Mesenchymal stem cell (in vitro differentiated cells and primary cell): ENCODE results near the gene TEKT3. TPM values are rescaled to one million over a fixed set of nuclear protein-coding genes. Genes with fewer than 3 reads are reported as not detected.

Source experiments
- DNase-seq: peaks from one replicate; pipeline ENCODE4 v3.0.0-alpha.2; 2013
- H2AFZ ChIP-seq: one replicate; pipeline ENCODE4 v1.6.1; 2013; ENCODE audit warnings: low read depth, mild to moderate bottlenecking, control low read depth, inconsistent platforms, low read length, moderate library complexity
- H2AK5ac ChIP-seq: 2 replicates; pipeline ENCODE4 v1.6.1; 2013; ENCODE audit warnings: low read length, moderate library complexity, mild to moderate bottlenecking, inconsistent platforms; ENCODE audit not compliant: severe bottlenecking
- H2BK120ac ChIP-seq: one replicate; pipeline ENCODE4 v1.6.1; 2013; ENCODE audit warnings: low read depth, mild to moderate bottlenecking, inconsistent platforms, low read length, moderate library complexity
- H2BK12ac ChIP-seq, 2 experiments: one replicate each; pipeline ENCODE4 v1.6.1; 2013; ENCODE audit warnings: inconsistent platforms in 2 of 2, low read length in 2 of 2, mild to moderate bottlenecking in 2 of 2, moderate library complexity in 2 of 2, control low read depth in 1 of 2
- H2BK15ac ChIP-seq: one replicate; pipeline ENCODE4 v1.6.1; 2013; ENCODE audit warnings: mild to moderate bottlenecking, low read depth, inconsistent platforms; ENCODE audit not compliant: poor library complexity, severe bottlenecking
- H2BK5ac ChIP-seq: 2 replicates; pipeline ENCODE4 v1.6.1; 2013; ENCODE audit warnings: low read depth, mild to moderate bottlenecking, low read length, control low read depth, inconsistent platforms; ENCODE audit not compliant: poor library complexity, severe bottlenecking
- H3K14ac ChIP-seq, 2 experiments: one replicate each; pipeline ENCODE4 v1.6.1; 2013; ENCODE audit warnings: inconsistent platforms in 2 of 2, low read length in 2 of 2, control low read depth in 1 of 2, mild to moderate bottlenecking in 1 of 2, moderate library complexity in 1 of 2
- H3K18ac ChIP-seq, 2 experiments: one replicate each; pipeline ENCODE4 v1.6.1; 2013; ENCODE audit warnings: inconsistent platforms in 2 of 2, low read length in 2 of 2, control low read depth in 1 of 2, low read depth in 1 of 2, mild to moderate bottlenecking in 1 of 2
- H3K23ac ChIP-seq, 2 experiments: one replicate each; pipeline ENCODE4 v1.6.1; 2013; ENCODE audit warnings: inconsistent platforms in 2 of 2, low read length in 2 of 2, mild to moderate bottlenecking in 2 of 2, moderate library complexity in 2 of 2, control low read depth in 1 of 2
- H3K27ac ChIP-seq: 2 replicates; pipeline ENCODE4 v1.5.1; 2013; ENCODE audit warnings: mild to moderate bottlenecking, moderate library complexity, low read length, control low read depth, inconsistent platforms; ENCODE audit not compliant: poor library complexity, severe bottlenecking
- H3K27me3 ChIP-seq, 2 experiments: 2 replicates each; pipeline versions ENCODE4 v1.6.1 to v1.7.0; 2013; ENCODE audit warnings: low read length in 2 of 2, mild to moderate bottlenecking in 2 of 2, moderate library complexity in 2 of 2, control low read depth in 1 of 2, inconsistent platforms in 1 of 2; ENCODE audit not compliant: control insufficient read depth in 1 of 2, insufficient read depth in 1 of 2
- H3K36me3 ChIP-seq, 2 experiments: 2 replicates each; pipeline versions ENCODE4 v1.6.1 to v1.7.0; 2013; ENCODE audit warnings: low read length in 2 of 2, control low read depth in 1 of 2, inconsistent platforms in 1 of 2, low read depth in 1 of 2, mild to moderate bottlenecking in 1 of 2; ENCODE audit not compliant: insufficient read depth in 2 of 2, control insufficient read depth in 1 of 2
- H3K4ac ChIP-seq, 2 experiments: one replicate each; pipeline ENCODE4 v1.6.1; 2013; ENCODE audit warnings: inconsistent platforms in 2 of 2, low read length in 2 of 2, mild to moderate bottlenecking in 2 of 2, moderate library complexity in 2 of 2, control low read depth in 1 of 2, low read depth in 1 of 2
- H3K4me1 ChIP-seq: 2 replicates; pipeline ENCODE4 v1.6.1; 2013; ENCODE audit warnings: low read depth, low read length, control low read depth; ENCODE audit not compliant: control insufficient read depth, insufficient read depth
- H3K4me2 ChIP-seq: 2 replicates; pipeline ENCODE4 v1.6.1; 2013; ENCODE audit warnings: low read length, mild to moderate bottlenecking, inconsistent platforms; ENCODE audit not compliant: poor library complexity, severe bottlenecking
- H3K4me3 ChIP-seq, 2 experiments: 2 replicates each; pipeline versions ENCODE4 v1.5.1 to v1.7.0; 2013; ENCODE audit warnings: low read length in 2 of 2, mild to moderate bottlenecking in 2 of 2, control low read depth in 1 of 2, low read depth in 1 of 2; ENCODE audit not compliant: insufficient read depth in 1 of 2
- H3K79me1 ChIP-seq: replicated peaks from 2 replicates; pipeline ENCODE4 v1.6.1; 2013; ENCODE audit warnings: mild to moderate bottlenecking, control low read depth, low read length, inconsistent platforms; ENCODE audit not compliant: poor library complexity, severe bottlenecking
- H3K9ac ChIP-seq: 2 replicates; pipeline ENCODE4 v1.7.0; 2013; ENCODE audit warnings: mild to moderate bottlenecking, low read length, moderate library complexity
- H3K9me3 ChIP-seq: 2 replicates; pipeline ENCODE4 v1.7.0; 2013; ENCODE audit warnings: mild to moderate bottlenecking, low read length; ENCODE audit not compliant: control insufficient read depth
- H4K8ac ChIP-seq: one replicate; pipeline ENCODE4 v1.6.1; 2013; ENCODE audit warnings: inconsistent platforms, mild to moderate bottlenecking, low read length, moderate library complexity
- H4K91ac ChIP-seq: one replicate; pipeline ENCODE4 v1.6.1; 2013; ENCODE audit warnings: mild to moderate bottlenecking, low read length, inconsistent platforms
- WGBS: methylation state at CpG from one replicate; pipeline ENCODE4 v1.1.7; 2013; ENCODE audit warnings: mixed read lengths; 5-methylcytosine and 5-hydroxymethylcytosine counted together
- small RNA-seq: library from polyadenylated mRNA; stranded (forward); fragments of <200 nt; extraction: miRNeasy Mini kit (QIAGEN cat#:217004); gene quantifications from one replicate; pipeline ENCODE3, GENCODE V24; 2013; ENCODE audit warnings: low read depth

Gene TEKT3

GRCh38 chr17:15257258-15257788 lies 84.1 kb downstream of the TEKT3 start:
- no peaks in the 10 kb centered on the region for H3K9me3 ChIP-seq
- H2BK12ac ChIP-seq: no peak overlapping the region
- 12% methylated on average over 17 of the region's 17 CpGs for whole genome bisulfite sequencing
- no peak overlapping the region for H2BK120ac ChIP-seq
- peaks cover 13% of the 10 kb centered on the region for H3K4me1 ChIP-seq
- H2AFZ ChIP-seq: no peak overlapping the region
- H2BK5ac ChIP-seq: no peak overlapping the region
- H2AK5ac ChIP-seq: no peak overlapping the region
- no peak overlapping the region for H3K23ac ChIP-seq
- no peaks in the 10 kb centered on the region for H3K27me3 ChIP-seq
- H4K8ac ChIP-seq: no peak overlapping the region
- H3K18ac ChIP-seq: no peak overlapping the region
- no peak overlapping the region for H2BK15ac ChIP-seq
- peak overlapping the region in 1 of 2 experiments; percentile 92 for H3K4me3 ChIP-seq
- peak overlapping the region; percentile 35 for H3K4me2 ChIP-seq
- H3K36me3 ChIP-seq: peaks cover 25 to 72% of the 10 kb centered on the region in 2 experiments
- H4K91ac ChIP-seq: no peak overlapping the region
- H3K14ac ChIP-seq: no peak overlapping the region
- H3K79me1 ChIP-seq: peaks cover 19% of the 10 kb centered on the region
- peak overlapping the region; percentile 96 for H3K9ac ChIP-seq
- H3K4ac ChIP-seq: no peak overlapping the region
- no peak overlapping the region for H3K27ac ChIP-seq
- peak; percentile 76 for DNase-seq

DNA sequence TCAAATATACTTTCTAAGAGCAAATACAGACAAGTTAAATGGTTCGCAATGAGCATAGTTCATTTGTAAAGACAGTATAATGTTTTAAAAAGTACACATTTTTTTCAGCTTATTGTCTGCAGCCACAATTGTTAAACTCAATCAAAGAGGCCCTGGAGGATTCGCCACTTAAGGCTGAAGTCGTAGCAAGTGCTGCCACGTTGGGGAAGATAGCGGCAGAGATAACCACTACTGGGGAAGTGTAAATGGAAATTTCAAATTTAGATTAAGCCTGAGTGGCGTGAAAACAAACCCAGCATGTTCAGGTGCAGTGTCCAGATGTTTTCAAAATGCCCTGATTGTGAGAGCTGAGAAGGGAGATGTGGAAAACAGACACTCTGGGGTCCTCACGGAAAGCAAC lies 84.7 kb downstream of the TEKT3 start:
- Histone ChIP-seq H3K27ac (no peak overlapping the region), H3K18ac (no peak overlapping the region), H2AK5ac (no peak overlapping the region), H2BK12ac (no peak overlapping the region), H3K4me3 (peak overlapping the region in 1 of 2 experiments; percentile 92), H4K91ac (no peak overlapping the region), H3K23ac (no peak overlapping the region), H3K4me1 (peaks cover 8% of the 10 kb centered on the region), H3K4me2 (no peak overlapping the region), H2BK5ac (no peak overlapping the region), H3K27me3 (no peaks in the 10 kb centered on the region), H3K36me3 (peaks cover 27 to 79% of the 10 kb centered on the region in 2 experiments), H3K4ac (no peak overlapping the region), H2AFZ (no peak overlapping the region), H2BK15ac (no peak overlapping the region), H3K79me1 (peaks cover 19% of the 10 kb centered on the region), H2BK120ac (no peak overlapping the region), H3K9ac (peak overlapping the region; percentile 96), H3K9me3 (no peaks in the 10 kb centered on the region), H4K8ac (no peak overlapping the region), H3K14ac (no peak overlapping the region)
- 81% methylated on average over 6 of the region's 7 CpGs for WGBS
- no peak for DNase-seq

- no peak overlapping the region for H2AFZ ChIP-seq
- H2BK15ac ChIP-seq: no peak overlapping the region
- no peak overlapping the region for H2BK12ac ChIP-seq
- H3K14ac ChIP-seq: no peak overlapping the region
- no peak overlapping the region for H2BK5ac ChIP-seq
- no peak overlapping the region for H2BK120ac ChIP-seq
- WGBS: 93% methylated on average over 9 of the region's 13 CpGs
- no peaks in the 10 kb centered on the region for H3K9me3 ChIP-seq
- no peak overlapping the region for H4K8ac ChIP-seq
- no peak overlapping the region for H3K23ac ChIP-seq
- H2AK5ac ChIP-seq: no peak overlapping the region
- H3K36me3 ChIP-seq: peaks cover 27 to 87% of the 10 kb centered on the region in 2 experiments
- H3K27me3 ChIP-seq: no peaks in the 10 kb centered on the region
- H3K79me1 ChIP-seq: peaks cover 23% of the 10 kb centered on the region
- no peak overlapping the region for H3K4me2 ChIP-seq
- no peak for DNase-seq
- no peak overlapping the region for H3K4me3 ChIP-seq
- no peak overlapping the region for H3K27ac ChIP-seq
- H3K4me1 ChIP-seq: peaks cover 6% of the 10 kb centered on the region
- no peak overlapping the region for H3K18ac ChIP-seq
- H4K91ac ChIP-seq: no peak overlapping the region
- H3K4ac ChIP-seq: no peak overlapping the region
- peak overlapping the region; percentile 96 for H3K9ac ChIP-seq
Observed at GRCh38 chr17:15255713-15256454, 85.5 kb downstream of the TEKT3 start.

Small RNAs within 50 kb of the gene (small RNA-seq; reads per million reads assigned to genes)
- gene RNU6-799P: not detected
